Measurements from ENCODE around the gene PTPRD.

DNA sequence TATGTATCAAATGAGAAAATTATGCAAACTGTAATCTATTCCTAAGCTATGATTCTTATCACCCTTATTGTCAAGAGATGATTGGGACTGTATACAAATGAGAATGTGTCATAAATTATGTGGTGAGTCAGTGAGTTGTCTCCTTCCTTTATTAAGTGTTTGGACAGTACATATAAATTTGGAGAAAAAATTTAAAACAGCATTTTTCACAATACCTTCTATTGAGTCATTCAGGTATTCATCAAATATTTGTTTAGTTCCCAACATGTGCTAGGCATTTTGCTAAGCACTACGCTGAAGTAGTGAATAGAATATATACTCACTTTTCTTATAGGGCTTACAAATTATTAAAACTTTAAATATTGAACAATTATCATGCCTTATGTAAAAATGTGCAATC, 36.3 kb upstream of the PTPRD start:
- TF ChIP-seq, protein P1, sequence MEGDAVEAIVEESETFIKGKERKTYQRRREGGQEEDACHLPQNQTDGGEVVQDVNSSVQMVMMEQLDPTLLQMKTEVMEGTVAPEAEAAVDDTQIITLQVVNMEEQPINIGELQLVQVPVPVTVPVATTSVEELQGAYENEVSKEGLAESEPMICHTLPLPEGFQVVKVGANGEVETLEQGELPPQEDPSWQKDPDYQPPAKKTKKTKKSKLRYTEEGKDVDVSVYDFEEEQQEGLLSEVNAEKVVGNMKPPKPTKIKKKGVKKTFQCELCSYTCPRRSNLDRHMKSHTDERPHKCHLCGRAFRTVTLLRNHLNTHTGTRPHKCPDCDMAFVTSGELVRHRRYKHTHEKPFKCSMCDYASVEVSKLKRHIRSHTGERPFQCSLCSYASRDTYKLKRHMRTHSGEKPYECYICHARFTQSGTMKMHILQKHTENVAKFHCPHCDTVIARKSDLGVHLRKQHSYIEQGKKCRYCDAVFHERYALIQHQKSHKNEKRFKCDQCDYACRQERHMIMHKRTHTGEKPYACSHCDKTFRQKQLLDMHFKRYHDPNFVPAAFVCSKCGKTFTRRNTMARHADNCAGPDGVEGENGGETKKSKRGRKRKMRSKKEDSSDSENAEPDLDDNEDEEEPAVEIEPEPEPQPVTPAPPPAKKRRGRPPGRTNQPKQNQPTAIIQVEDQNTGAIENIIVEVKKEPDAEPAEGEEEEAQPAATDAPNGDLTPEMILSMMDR (conservative IDR thresholded peaks at IDR 0.05; ENCODE audit: low read length): no peak
- no peak for TF ChIP-seq EZH2phosphoT487 (IDR thresholded peaks at IDR 0.05; ENCODE audit: borderline replicate concordance)

Data from Loucy (cell line).